ENCODE measurements around the gene RSPH10B.
"Not testable (repeated sequence)": the region's sequence is repeated elsewhere in the genome, so short reads cannot be mapped to it uniquely, and the experiment has no call there.

Gene RSPH10B

DNA sequence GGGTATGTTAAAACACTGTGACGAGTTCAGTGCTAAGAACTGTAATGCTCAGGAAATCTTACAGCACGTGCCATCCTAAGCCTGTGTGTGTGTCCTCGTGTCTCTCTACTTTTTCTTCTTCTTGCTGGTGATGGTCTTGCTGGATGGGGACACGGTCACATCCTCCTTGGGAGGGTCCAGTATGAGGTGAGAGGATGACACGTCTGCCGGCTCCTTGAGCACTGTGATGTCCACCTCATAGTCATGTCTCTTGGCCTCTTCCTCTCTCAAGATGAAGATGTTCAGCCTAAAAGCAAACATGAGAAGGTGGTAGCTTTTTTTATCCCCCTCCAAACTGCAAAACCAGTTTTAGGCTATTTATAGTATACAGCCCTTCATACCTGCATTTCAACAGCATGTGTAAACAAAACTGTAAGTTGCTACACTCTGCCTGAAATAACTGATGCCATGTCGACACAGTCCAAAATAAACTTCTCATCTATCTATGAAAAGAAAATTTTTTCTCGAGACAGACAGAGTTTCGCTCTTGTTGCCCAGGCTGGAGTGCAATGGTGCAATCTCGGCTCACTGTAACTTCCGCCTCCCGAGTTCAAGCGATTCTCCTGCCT lies 44.1 kb downstream of the RSPH10B start:
- not testable (repeated sequence) for DNase-seq

DNA sequence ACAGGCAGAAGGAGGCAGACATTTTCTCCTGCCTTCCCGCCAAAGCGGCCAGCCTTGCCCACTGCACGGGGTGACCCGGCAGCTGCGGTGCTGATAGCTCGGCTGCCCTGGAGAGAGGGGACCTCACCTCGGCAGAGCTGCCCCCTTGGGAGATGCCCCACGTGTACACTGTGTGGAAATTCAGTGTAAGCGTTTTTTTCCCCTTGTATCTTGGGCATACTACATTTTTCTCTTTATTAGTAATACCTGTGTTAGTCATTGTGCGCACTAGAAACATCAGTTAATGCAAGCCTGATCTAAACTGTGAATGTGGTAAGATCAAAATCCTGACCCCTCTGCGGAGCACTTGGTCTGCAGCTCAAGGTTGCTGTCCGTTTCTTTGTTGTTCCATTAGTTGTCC lies 45.9 kb downstream of the RSPH10B start:
- not testable (repeated sequence) for DNase-seq

DNA sequence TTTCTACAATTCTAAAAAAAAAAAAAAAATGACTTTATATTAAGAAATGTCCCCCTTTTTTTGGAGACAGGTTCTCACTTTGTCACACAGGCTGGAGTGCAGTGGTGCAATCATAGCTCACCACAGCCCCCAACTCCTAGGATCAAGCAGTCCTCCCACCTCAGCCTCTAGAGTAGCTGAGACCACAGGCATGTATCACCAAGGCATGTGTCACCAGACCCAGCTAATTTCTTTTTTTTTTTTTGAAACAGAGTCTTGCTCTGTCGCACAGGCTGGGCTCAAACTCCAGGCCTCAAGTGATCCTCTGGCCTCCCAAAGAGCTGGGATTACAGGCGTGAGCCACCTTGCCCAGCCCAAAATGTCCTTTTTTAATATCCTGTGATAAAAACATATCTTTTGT lies 46.3 kb downstream of the RSPH10B start:
- DNase-seq = not testable (repeated sequence)

DNA sequence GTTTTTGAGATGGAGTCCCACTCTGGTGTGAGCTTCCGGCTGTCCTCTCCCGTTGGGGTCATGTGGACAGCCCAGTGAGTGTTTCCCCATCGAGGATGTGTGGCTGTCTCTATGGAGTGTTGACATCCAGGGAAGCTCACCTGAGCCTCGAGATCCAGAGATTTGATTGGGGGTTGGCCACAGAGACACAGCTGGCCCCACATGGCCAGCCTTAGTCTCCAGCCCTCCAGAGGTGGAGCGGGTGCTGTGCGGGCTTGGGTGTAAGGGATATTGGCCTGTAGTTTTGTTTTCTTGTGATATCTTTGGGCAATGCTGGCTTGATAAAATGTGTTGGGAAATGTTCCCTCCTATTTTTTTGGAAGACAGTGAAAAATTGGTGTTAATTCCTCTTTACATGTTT lies 54.0 kb downstream of the RSPH10B start:
- not testable (repeated sequence) for DNase-seq

DNA sequence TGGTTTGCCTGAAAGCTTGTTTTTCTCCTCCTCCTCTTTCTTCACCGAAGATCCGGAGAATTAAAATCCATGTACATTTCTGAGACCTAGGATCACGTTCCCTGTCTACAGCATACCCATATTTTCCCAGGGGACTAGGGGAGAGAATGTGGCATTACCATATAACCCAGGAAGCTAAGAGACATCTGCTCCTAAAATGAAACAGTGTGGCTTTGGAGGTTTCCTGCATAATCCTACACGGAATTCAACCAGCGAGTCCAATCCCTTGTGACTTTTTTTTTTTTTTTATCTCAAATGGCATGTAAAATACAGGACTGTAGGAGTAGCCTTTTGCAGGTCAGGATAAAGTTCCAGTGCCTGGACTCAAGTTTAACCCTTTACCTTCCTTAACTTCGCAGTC lies 61.7 kb downstream of the RSPH10B start:
- DNase-seq = not testable (repeated sequence)

DNA sequence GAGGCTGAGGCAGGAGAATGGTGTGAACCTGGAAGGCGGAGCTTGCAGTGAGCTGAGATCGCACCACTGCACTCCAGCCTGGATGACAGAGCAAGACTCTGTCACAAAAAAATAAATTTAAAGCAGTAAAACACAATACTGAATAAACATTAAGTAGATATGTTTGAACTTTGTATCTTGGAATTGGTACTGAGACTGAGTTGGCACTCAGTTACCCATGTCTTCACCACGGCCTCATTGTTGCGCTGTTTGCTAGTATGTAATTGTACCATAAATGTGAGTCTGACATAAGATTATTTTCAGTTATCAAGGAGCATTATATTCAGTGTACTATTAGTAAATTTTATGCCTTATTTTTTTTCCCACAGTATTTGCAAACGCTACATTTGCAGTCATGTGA lies 65.8 kb downstream of the RSPH10B start:
- not testable (repeated sequence) for DNase-seq

DNA sequence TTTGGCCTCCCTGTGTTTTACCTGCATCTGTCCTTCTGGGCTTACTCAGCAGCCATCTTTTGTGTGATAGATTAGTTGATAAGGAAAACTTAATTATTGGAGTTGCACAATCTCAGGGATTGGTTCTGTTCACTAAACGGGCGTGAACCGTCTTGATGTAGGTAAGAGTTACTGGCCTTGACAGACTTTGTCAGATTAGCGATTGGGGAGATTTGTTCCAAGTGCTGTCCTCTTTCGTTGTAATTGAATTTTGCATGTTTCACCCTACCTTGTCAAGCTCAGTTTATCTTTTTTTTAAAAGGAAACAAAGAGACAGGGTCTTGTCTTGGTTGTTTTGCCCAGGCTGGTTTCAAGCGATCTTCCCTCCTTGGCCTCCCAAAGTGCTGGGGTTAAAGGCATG lies 67.5 kb downstream of the RSPH10B start:
- not testable (repeated sequence) for DNase-seq

DNA sequence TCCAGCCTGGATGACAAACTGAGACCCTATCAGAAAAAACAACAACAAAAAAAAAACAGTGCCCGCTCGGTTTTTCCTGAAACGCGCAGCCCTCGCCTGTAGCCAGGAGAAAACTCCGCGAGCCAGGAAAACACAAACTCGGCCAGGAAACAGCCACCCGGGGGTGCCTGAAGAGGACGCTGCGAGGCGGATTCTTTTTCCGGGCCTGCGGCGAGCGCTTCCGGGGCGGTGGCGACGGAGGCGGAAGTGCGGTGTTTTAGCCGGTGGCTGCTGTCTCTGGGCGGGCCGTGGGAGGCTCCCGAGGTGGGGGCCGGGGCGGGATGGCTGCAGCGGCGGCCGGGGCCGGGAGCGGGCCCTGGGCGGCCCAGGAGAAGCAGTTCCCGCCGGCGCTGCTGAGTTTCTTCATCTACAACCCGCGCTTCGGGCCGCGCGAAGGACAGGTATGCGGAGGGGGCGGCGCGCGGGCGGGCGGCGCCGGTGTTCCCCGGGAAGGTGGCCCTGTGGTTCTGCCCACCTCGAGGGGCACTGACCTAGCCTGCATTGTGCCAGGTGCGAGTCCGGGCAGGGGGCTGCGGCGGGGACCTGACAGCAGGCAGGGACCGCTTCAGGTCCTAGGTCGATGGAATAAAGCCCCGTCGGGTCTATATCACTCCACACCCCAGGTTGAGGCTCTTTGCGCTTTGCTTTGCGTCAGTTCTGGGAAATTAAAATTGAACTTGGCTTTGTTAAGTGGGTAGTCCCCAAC lies 71.8 kb downstream of the RSPH10B start, which contains the start of gene CCZ1:
CCZ1 (plus strand) TSS at position 254 of the 745 bp plus-strand sequence; CDS start at position 321, 67 bp downstream.
- DNase-seq = peak; percentile 62 to 78 (median 70)

DNA sequence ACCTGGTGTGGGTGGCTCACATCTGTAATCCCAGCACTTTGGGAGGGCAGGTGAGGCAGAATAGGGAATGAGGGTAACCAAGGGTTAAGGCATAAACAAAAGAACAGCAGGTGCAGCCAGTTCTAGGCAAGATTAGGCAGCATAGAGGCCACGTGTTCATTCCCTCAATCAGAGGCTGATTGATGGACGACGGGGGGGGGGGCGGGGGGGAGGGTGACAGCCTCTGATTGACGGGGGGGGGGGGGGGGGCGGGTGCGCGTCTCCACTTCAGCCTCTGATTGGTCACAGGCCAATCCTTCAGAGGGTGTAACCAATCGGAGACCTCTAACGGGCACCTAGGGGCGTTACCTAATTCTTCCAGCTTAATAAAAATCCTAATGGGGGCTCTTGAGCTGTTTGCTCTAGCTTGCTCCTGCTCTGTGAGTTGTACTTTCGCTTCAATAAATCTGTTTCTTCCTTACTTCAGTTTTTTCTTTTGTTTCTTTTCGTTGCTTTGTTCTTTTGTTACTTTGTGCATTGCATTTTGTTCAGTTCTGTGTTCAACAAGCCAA lies 73.0 kb downstream of the RSPH10B start:
- not testable (repeated sequence) for DNase-seq

DNA sequence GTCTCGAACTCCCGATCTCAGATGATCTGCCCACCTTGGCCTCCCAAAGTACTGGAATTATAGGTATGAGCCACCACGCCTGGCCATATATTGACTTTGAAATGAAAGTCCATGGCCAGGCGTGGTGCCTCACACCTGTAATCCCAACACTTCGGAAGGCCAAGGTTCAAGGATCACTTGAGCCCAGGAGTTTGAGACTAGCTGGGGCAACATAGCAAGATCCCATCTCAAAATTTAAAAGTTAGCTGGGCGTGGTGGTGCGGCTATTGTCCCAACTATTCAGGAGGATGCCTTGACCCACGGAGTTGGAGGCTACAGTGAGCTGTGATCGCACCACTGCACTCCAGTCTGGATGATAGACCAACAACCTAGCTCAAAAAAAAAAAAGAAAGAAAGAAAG lies 78.0 kb downstream of the RSPH10B start:
- DNase-seq = no peak

DNA sequence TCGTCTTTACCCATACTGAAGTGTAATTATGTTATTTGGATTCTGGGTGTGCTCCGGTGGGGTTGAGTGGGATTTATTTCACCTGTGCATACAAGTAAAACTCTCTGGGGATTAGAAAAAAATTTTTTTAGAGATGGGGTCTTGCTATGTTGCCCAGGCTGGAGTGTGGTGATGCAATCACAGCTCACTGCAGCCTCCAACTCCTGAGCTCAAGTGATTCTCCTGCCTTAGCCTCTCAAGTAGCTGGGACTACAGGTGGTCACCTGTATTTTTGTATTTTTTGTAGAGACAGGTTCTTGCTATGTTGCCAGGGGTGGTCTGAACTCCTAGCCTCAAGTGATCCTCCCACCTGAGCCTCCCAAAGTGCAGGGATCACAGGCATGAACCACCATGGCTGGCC lies 80.2 kb downstream of the RSPH10B start:
- not testable (repeated sequence) for DNase-seq

DNA sequence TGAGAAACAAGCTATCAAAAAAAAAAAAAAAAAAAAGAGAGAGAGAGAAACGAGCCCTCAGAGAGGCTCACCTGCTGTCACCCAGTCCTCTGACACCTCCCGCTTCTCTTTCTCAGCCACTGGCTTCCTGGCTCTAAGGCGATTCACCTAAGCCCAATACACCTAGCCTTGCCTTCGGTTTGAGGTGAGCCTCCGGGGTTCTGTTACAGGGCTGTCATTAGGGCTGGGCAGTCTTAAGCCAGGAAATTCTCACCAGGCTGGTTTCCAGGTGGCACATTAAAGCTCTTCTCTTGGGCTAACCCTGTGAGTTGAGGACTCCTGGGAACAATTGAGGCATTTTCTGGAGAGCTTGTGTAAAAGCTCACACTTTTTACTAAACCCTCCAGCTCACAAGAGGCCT lies 82.5 kb downstream of the RSPH10B start:
- DNase-seq = not testable (repeated sequence)

DNA sequence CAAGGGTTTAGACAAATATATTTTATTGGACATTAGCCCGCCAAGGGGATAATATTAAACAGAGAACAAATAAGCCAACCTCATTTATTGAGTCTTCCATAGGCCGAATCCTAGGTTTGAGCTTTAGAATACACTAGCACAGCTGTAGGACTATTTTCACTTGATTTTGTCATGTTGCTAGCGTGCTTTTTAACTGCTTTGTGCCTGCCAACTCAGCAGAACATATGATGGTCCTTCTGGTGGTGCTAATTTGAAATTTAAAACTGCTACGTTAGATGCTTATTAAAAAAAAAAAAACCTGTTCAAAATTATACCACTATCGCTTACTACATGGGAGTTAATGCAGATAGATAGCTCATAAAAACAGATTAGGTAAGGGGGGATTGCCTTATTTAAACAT lies 86.1 kb downstream of the RSPH10B start:
- not testable (repeated sequence) for DNase-seq

DNA sequence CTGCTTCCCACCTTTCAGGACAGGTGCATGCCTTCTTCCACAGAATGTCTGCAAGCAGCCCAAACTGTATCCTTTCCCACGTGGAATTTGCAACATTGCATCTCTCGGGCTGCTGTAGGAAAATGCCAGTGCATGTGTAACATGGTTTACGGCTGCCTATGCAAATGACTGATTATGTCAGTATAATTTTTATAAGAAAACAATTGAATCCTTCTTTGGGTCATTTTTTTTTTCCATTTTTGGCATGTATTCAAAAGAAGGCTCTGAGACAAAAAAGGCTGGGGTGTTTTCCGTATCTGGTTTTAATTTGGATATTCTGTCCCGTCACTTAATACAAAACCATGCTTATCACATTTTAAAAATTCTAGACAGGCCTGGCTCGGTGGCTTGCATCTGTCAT lies 90.4 kb downstream of the RSPH10B start:
- not testable (repeated sequence) for DNase-seq

DNA sequence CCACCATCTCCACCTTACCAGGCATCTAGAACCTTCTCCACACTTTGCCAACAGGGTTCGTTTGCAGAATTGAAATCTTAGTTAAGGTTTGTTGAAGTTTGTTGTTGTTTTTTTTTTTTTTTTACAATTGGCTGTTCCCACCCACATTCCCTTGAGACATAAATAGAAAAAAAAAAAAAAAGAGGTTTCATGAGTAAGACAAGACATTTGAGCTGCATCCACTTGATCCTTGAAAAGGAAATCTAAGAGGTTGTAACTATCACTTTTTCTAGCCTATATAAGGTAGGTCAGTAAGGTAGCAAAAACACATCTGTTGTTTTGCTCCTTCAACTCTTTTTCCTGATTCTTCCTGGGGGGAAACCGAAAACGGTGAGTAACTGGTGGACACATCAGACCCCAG lies 90.9 kb downstream of the RSPH10B start:
- not testable (repeated sequence) for DNase-seq

Measured in suppressor macrophage treated with lipopolysaccharide for 1 hour (primary cell).